ENCODE measurements around the gene LAMTOR2.
A peak's percentile ranks its signal among the peaks of the same experiment; 100 is the strongest.

Gene LAMTOR2

GRCh38 chr1:156099282-156099681, 44.7 kb downstream of the LAMTOR2 start:
- DNase-seq: no peak

- DNase-seq: no peak
Measured at GRCh38 chr1:156100205-156100995, 45.8 kb downstream of the LAMTOR2 start.

GRCh38 chr1:156101880-156102279, 47.3 kb downstream of the LAMTOR2 start:
- DNase-seq: no peak

- DNase-seq: no peak
Measured at GRCh38 chr1:156102633-156103511, 48.3 kb downstream of the LAMTOR2 start.

- DNase-seq: no peak
Measured at GRCh38 chr1:156103521-156103947, 49.0 kb downstream of the LAMTOR2 start.

- peak in 1 of 4 experiments; percentile 22 for DNase-seq
Measured at GRCh38 chr1:156104065-156104810, 49.7 kb downstream of the LAMTOR2 start.

GRCh38 chr1:156104861-156105832, 50.6 kb downstream of the LAMTOR2 start:
- DNase-seq: no peak

- no peak for DNase-seq
Measured at GRCh38 chr1:156106624-156107488, 52.3 kb downstream of the LAMTOR2 start.

- no peak for DNase-seq
Measured at GRCh38 chr1:156108057-156108456, 53.5 kb downstream of the LAMTOR2 start.

All from activated CD4-positive, CD25-positive, alpha-beta regulatory T cell (primary cell).